ENCODE data around the gene CASP5. TPM values are rescaled to one million over a fixed set of nuclear protein-coding genes. Genes with fewer than 3 reads are reported as not detected.
A peak's percentile ranks its signal among the peaks of the same experiment; 100 is the strongest.

Gene CASP5
- total and polyA plus RNA-seq, 2 of the 4 experiments (the other 2 are of a cell fraction): not detected

DNA sequence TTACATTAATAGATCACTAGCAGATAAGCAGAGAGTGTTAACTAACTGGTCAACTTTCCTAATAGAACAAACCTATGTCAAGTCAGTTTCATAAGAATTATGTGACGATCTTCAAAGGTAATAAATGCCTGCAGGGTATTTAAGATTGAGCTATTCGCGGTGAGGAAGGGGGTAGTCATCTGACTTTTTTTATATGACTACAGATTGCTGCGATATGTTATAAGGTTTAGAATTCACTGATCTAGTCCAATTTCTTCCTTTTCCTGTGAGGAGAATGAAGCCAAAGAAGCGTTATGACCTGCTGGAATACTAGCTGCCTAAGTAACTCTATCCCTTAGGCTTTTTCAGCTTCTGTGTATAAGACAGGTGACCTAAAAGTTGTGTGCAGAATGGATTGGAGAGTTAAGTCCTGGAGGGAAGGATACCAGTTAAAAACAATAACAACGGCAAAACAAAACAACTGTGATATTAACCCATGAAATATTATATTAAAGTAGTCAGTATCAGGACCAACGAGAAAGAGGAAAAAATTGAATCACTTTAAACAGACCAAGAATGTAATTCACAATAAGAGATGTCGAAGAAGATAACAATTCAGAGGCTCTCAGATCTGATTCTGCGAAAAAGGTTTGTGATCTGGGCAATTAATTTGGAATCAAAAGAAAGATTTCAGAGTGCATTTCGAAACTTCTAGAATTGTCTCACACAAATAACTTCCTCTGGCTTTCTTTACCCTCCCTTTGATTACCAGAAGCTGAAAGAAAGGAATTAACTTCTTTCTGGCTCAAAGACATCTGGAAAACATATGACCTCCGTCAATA lies 55.2 kb downstream of the CASP5 start:
- ChIA-PET CTCF (no interaction called here), POLR2A (ENCODE audit: unreplicated experiment) (no interaction called here)
- Histone ChIP-seq H3K4ac (ENCODE audit: low read depth, low read length) (peak overlapping the region; percentile 95; the same call in 1 of the 2 replicates), H3K4me3 (ENCODE audit: insufficient read depth, low read depth, low read length) (peak overlapping the region; percentile 87), H4K8ac (ENCODE audit: low read depth in 2 of 2, low read length in 2 of 2) (peak overlapping the region; percentile 93 to 98), H3K27me3 (ENCODE audit: control insufficient read depth, insufficient read depth, low read length) (no peaks in the 10 kb centered on the region), H4K20me1 (ENCODE audit: insufficient read depth, low read length) (no peaks in the 10 kb centered on the region), H3K9ac (ENCODE audit: low read depth, low read length) (peak overlapping the region; percentile 71), H3K27ac (ENCODE audit: insufficient read depth, low read length) (peak overlapping the region; percentile 99), H3K14ac (replicated peaks; ENCODE audit: low read depth, low read length) (peak overlapping the region; percentile 83), H3K4me1 (ENCODE audit: control insufficient read depth, insufficient read depth, low read length) (peaks cover 10% of the 10 kb centered on the region; the same call in 1 of the 2 replicates), H2BK15ac (ENCODE audit: low read depth, low read length) (peak overlapping the region; percentile 78; the same call in 2 of the 3 replicates), H2AK9ac (replicated peaks; ENCODE audit: low read depth, low read length, poor library complexity) (no peak overlapping the region), H2AFZ (replicated peaks; ENCODE audit: low read length, poor library complexity) (no peak overlapping the region), H4K5ac (ENCODE audit: low read depth, low read length) (peak overlapping the region; percentile 93), H4K91ac (ENCODE audit: insufficient read depth, low read depth, low read length) (peak overlapping the region; percentile 94), H3K23ac (ENCODE audit: low read depth, low read length) (peak overlapping the region; percentile 92; the same call in 1 of the 2 replicates), H3K79me1 (ENCODE audit: low read depth in 1 of 2, low read length in 2 of 2) (peaks cover 18 to 26% of the 10 kb centered on the region in 2 experiments), H3K4me2 (ENCODE audit: low read depth, low read length) (peak overlapping the region; percentile 92), H2AK5ac (ENCODE audit: low read depth, low read length) (peak overlapping the region; percentile 65; the same call in 1 of the 2 replicates), H2BK20ac (ENCODE audit: low read depth, low read length) (peak overlapping the region; percentile 77), H3K9me3 (ENCODE audit: control insufficient read depth, insufficient read depth, low read length) (peaks cover 3% of the 10 kb centered on the region; the same call in 1 of the 2 replicates), H3K56ac (ENCODE audit: extremely low read depth, insufficient read depth, low read length) (peak overlapping the region; percentile 93), H3K18ac (ENCODE audit: low read depth, low read length) (peak overlapping the region; percentile 97), H2BK120ac (ENCODE audit: low read depth, low read length) (peak overlapping the region; percentile 90), H2BK5ac (ENCODE audit: low read depth, low read length, poor library complexity, severe bottlenecking) (peak overlapping the region; percentile 99), H3K9me1 (ENCODE audit: insufficient read depth, low read length) (no peaks in the 10 kb centered on the region), H3K36me3 (ENCODE audit: control insufficient read depth, insufficient read depth, low read length) (peaks cover 5% of the 10 kb centered on the region)
- intact Hi-C loops (cut with micrococcal nuclease): loop anchor here (2.0 to 10.0 kb wide), 6 partner anchors 79 to 1110 kb away; partner anchors contain the start of genes AASDHPPT, GRIA4 and KBTBD3
- TSS peak; percentile 83 for BruUV-seq (replicated peaks)
- peak; percentile 16 for DNase-seq
- TF ChIP-seq RCOR1 (IDR thresholded peaks at IDR 0.05; ENCODE audit: insufficient replicate concordance, low read length) (no peak), RFX5 (IDR thresholded peaks at IDR 0.05; ENCODE audit: low read depth, low read length) (no peak), BHLHE40 (IDR thresholded peaks at IDR 0.05; ENCODE audit: low read depth, low read length) (no peak), NFE2L2 (IDR thresholded peaks at IDR 0.05; ENCODE audit: low read depth, low read length) (no peak), RAD21 (IDR thresholded peaks at IDR 0.05; ENCODE audit: low read length) (no peak), CHD1 (IDR thresholded peaks at IDR 0.05; ENCODE audit: low read depth, low read length) (no peak), CEBPB (IDR thresholded peaks at IDR 0.05; ENCODE audit: low read depth, low read length) (no peak), ELK1 (IDR thresholded peaks at IDR 0.05; ENCODE audit: borderline replicate concordance, low read depth, low read length) (no peak), MAZ (IDR thresholded peaks at IDR 0.05; ENCODE audit: borderline replicate concordance, low read depth, low read length) (no peak), MAFK (IDR thresholded peaks at IDR 0.05; ENCODE audit: low read depth, low read length) (no peak)
- in situ Hi-C loops (cut with MboI; ENCODE audit: low sequenced_read_pairs): no loop called here
- ATAC-seq (ENCODE audit: low read depth): peak; percentile 10; the same call in 1 of the 2 replicates
- WGBS, 2 experiments (ENCODE audit: extremely low coverage in 2 of 2, insufficient read length in 1 of 2): no CpG with 5 or more reads among the region's 11 CpGs
- dilution Hi-C loops (cut with HindIII; ENCODE audit: low sequenced_read_pairs, unreplicated experiment): no loop called here

Data from IMR-90 (cell line).